ENCODE data around the gene GPRASP1.
"Not testable (repeated sequence)": the region's sequence is repeated elsewhere in the genome, so short reads cannot be mapped to it uniquely, and the experiment has no call there.

Gene GPRASP1, protein sequence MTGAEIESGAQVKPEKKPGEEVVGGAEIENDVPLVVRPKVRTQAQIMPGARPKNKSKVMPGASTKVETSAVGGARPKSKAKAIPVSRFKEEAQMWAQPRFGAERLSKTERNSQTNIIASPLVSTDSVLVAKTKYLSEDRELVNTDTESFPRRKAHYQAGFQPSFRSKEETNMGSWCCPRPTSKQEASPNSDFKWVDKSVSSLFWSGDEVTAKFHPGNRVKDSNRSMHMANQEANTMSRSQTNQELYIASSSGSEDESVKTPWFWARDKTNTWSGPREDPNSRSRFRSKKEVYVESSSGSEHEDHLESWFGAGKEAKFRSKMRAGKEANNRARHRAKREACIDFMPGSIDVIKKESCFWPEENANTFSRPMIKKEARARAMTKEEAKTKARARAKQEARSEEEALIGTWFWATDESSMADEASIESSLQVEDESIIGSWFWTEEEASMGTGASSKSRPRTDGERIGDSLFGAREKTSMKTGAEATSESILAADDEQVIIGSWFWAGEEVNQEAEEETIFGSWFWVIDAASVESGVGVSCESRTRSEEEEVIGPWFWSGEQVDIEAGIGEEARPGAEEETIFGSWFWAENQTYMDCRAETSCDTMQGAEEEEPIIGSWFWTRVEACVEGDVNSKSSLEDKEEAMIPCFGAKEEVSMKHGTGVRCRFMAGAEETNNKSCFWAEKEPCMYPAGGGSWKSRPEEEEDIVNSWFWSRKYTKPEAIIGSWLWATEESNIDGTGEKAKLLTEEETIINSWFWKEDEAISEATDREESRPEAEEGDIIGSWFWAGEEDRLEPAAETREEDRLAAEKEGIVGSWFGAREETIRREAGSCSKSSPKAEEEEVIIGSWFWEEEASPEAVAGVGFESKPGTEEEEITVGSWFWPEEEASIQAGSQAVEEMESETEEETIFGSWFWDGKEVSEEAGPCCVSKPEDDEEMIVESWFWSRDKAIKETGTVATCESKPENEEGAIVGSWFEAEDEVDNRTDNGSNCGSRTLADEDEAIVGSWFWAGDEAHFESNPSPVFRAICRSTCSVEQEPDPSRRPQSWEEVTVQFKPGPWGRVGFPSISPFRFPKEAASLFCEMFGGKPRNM (N-terminal part only)

DNA sequence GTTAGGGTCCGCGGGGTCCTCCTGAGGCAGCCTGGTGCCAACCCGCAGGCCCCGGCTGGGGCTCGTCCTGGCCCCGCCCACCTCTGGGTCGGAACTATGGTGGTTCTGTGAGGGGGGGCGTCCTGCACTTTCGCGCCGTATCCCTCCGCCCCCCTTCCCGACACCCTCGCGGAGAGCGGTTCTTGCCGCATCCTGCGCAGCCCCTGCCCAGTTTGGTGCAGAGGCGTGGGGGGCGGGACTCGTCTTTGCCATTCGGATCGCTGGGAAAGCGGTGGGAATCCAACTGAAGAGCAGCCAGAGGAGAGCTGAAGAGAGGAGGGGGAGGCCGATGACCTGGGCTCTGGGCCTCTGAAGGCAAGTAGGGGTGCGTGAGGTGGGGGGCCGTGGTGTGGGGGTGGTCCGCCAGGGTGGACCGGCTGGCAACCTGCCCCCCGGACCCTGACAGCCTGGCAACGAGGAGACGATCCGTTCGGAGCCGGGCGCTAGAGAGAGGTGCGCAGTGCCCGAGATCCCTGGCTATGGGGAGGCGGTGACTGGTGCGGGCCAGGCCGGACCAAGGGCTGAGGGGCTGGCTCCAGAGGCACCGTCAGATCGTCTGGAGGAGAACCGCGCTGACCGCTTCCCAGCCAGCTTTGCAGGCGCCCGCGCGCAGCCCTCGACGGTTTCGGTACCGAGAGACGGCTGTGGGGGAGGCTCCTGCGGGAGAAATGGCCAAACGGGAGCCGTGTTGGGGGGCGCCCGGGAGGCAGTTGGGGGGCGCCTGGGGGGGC lies at the start of gene GPRASP1:
Gene GPRASP1, plus strand, starts transcription at position 242 of the 770 bp plus-strand sequence. CDS start 2,431 bp downstream, outside the sequence.
- DNase-seq = peak; percentile 11

DNA sequence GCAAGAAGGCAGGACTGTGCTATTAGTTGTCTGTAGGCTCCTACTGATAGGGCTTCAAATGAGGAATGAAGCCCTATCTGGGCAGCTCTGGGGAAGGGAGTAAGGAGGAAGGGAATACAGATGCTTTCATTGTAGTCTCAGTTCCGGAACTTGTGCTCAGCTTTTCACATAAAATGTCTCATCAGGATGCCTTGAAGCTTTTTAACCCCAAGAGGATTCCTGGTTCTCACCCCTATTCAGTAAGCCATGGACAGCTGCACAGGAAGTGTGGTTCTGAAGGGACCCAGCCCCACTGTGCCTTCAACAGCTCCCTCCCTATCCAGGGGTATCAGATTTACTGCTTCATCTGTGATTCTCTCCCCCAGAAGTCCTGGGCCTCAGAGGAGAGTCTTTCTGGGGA lies 47.0 kb upstream of the GPRASP1 start:
- DNase-seq = no peak

DNA sequence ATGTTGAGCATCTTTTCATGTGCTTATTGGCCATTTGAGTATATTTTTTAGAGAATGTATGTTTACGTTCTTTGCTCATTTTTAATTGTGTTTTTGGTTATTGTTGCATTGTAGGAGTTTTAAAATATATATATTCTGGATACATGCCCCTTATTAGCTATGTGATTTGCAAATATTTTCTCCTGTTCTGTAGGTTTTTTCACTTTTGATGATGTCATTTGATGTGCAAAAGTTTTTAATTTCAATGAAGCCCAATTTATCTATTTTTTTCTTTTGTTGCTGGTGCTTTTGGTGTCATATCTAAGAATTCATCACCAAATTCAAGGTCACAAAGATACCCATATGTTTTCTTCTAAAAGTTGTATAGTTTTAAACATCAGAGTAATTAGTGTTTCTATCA lies 45.2 kb upstream of the GPRASP1 start:
- no peak for DNase-seq

DNA sequence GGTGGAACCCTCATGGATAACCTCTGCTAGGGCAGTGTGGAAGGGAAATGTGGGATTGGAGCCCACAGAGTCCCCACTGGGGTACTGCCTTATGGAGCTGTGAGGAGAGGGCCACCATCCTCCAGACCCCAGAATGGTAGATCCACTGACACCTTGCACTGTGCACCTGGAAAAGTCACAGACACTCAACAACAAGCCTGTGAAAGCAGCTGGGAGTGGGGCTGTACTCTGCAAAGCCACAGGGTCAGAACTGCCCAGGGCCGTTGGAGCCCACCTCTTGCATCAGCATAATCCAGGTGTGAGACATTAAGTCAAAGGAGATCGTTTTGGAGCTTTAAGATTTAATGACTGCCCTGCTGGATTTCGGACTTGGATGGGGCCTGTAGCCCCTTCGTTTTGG lies 40.4 kb upstream of the GPRASP1 start:
- no peak for DNase-seq

DNA sequence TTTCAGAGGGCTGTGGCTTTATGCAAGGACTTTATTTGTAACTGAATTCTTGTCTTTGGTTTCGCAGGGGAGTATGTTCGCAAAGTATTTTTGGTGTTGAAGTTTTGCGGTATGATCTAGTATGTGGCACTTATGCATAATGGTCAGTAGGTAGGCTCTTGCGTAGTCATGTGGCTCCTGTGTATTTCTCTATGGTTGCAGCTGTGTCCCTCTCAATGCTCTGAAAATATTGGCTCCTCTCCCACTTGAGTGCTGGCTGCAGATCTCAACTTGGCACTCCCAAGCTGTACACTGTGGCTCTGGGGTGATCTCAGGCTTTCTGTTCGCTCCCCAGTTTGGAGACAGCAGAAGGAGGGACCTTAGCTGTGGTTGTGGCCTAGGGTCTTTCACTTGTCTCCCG lies 27.2 kb upstream of the GPRASP1 start:
- DNase-seq = no peak

DNA sequence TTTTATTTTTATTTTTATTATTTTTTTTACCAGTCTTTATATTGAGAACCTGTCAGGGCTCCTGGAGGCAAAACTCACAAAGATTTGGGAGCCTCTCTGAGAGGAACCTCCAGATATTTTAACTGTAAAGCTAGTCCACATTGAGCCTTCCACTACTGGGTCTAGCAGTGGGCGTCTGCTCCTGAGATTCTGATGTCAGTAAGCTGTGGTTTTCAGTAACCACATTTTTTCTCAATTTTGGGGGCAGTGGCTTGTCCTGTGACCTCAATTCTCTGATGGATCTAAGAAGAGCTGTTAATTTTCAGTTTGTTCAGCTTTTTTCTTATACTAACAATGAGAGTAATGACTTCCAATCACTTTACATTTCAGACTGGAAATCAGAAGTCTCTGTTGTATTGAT lies 23.6 kb upstream of the GPRASP1 start:
- no peak for DNase-seq

- DNase-seq = no peak
These were observed 13.7 kb upstream of the GPRASP1 start for GRCh38 chrX:102637561-102637960.

- no peak for DNase-seq
These were observed 411 bp upstream of the GPRASP1 start for GRCh38 chrX:102650903-102651241.

DNA sequence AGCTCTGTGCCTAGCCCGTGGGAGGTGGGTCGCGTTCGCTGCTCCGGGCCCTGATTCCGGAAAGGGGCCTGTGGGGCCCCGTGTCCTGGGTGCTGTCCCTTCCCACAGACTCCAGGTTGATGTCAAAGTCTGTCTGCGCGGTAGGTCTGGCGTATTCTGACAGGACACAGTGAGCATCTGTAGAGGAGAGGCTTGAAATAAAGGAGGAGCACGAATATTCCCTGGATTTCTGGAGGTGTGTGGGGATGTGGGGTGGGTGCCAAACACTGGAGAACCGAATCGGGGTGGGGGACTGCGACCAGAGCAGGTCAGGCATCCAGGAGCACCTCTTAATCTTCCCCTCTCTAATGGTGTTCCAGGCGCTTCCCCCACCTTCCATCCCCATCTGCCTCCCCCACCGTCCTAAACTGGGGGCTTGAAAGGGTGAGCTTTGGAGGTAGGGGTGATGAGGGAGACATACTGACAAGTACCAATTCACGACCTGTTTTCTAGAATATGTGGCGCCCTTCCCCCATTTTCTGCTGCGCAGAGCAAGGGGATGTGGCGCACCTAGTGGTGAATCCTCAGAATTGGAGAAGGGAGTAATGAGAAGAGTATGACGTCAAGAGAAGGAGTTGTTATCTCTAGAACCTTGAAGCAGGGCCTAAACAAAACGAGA lies 877 bp downstream of the GPRASP1 start:
- DNase-seq = peak; percentile 27

DNA sequence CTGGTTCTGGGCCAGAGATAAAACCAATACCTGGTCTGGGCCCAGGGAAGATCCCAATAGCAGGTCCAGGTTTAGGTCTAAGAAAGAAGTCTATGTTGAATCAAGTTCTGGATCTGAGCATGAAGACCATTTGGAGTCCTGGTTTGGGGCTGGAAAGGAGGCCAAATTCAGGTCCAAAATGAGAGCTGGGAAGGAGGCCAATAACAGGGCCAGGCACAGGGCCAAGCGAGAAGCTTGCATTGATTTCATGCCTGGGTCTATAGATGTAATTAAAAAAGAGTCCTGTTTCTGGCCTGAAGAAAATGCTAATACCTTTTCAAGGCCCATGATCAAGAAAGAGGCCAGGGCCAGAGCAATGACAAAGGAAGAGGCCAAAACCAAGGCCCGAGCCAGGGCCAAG lies 3.4 kb downstream of the GPRASP1 start:
- no peak for DNase-seq

- no peak for DNase-seq
These were observed 7.3 kb downstream of the GPRASP1 start for GRCh38 chrX:102658556-102658955.

DNA sequence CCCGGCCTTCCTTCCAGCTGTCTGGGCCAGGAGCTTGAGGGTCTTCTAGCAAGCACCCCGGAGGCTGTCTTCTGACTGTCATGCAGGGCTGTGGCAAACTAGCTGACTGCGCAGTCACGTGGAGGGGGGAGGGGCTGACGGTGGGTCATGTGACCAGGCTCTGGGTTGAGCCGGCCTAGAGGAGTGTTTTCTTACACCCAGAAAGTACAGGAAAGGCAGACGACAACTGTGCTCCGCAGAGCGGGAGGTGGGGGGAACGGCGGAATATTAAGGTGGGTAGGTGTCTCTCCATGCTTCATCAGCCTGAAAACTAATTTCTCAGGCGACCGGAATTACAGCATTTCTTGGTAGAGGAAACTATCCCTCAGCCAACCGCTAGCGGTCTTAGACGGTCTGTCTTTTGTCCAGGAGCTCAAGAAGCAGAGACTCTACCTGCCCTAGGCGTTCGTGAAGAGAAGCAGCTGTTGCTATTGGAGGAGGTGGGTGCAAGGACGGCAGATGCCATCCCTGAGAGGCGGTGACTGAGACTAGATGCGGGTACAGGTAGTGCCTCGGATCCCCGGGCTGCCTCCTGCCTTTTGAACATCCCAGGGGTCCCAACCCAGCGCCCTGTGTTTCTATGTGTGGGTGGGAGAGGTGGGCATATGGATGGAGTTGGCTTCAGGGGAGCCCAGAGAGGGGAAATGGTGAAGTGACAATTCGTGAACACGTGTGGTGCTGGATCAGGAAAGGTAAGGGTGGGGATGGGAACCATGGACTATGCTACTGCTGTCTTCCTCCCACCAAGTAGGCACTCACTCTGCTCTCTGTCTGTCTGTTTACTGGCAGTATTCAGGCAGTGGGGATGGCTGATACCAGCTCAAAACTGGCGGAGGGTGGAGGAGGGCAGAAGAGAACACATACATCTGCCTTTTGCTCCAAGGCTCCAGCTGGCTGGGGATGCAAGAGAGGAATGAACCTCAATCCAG lies 8.8 kb downstream of the GPRASP1 start:
- DNase-seq = peak; percentile 31

- DNase-seq = not testable (repeated sequence)
These were observed 12.5 kb downstream of the GPRASP1 start for GRCh38 chrX:102663820-102664219.

GRCh38 chrX:102667034-102667433 lies 15.8 kb downstream of the GPRASP1 start:
- DNase-seq = not testable (repeated sequence)

DNA sequence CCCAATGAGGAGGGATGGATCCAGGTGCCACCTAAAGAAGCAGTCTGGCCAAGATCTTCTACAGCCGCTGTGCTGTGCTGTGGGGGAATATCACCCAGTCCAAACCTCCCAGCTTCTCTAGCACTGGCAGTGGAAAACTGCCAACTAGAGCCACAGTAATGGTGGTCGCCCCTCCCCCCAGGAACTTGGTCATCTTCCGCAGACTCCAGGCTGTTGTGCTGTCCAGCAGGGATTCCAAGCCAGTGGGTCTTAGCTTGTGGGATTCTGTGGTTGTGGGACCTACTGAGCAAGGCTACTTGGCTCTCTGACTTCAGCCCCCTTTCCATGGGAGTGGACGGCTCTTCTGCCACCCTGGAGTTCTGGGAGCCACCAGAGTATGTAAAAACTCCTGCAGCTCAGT lies 18.2 kb downstream of the GPRASP1 start:
- DNase-seq = no peak

DNA sequence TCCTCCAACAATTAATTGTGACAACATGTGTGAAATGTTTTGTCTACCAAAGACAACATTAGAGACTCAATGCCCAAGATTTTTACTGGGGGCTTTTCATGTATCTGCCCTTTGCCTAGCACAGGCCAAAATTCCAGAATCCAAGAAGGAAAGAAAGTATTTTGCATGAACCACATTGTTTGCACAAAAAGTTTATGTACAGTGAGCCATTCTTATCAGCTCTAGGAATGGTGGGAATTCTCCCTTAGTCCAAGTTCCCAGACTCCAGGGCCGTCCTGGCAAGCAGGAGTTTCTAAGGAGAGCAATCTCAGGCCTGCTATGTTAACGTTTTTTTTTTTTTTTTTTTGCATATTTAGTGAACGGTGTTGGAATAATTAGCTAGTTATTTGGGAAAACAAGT lies 21.6 kb downstream of the GPRASP1 start:
- DNase-seq = peak; percentile 20

DNA sequence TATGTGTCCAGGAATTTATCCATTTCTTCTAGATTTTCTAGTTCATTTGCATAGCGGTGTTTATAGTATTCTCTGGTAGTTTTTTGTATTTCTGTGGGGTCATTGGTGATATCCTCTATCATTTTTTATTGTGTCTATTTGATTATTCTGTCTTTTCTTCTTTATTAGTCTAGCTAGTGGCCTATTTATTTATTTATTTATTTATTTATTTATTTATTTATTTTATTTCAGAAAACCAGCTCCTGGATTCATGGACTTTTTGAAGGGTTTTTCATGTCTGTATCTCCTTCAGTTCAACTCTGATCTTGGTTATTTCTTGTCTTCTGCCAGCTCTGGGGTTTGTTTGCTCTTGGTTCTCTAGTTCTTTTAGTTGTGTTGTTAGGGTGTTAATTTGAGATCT lies 26.2 kb downstream of the GPRASP1 start:
- not testable (repeated sequence) for DNase-seq

DNA sequence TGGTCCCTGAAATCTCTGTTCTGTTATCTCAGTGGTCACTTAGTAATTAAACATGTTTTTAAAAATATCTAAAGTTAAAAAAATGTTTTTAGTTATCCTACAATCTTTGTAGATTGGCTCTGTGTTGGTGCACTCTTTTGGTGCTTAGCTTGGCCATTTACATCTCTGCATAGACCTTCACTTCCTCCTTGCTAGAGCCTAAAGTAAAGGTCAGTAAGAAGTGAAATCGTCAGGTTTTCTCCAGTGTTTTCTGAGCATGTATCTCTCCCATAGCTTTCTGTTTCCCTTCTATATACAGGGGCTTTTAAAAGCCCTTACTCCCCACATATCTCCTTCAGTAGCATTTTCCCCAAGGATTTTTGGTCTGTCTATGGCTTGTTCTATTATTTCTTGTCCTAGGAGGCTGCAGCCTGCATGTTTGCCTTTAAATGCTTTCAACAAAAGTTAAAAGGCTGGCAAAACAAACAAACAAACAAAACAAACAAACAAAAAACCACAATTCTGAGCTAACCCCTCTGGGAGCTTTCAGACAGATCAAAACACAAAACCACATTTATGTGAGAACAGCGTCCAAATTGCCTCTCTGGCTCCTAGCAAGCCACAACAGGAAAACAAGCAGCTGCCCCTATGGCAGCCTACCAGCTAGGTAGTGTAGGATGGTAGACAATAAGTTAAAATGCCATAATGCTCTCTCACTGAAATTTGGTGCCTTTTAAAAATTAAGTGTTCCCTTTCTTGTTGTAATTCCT lies 33.7 kb downstream of the GPRASP1 start:
- no peak for DNase-seq

GRCh38 chrX:102694749-102695148 lies 43.5 kb downstream of the GPRASP1 start:
- DNase-seq = no peak

DNA sequence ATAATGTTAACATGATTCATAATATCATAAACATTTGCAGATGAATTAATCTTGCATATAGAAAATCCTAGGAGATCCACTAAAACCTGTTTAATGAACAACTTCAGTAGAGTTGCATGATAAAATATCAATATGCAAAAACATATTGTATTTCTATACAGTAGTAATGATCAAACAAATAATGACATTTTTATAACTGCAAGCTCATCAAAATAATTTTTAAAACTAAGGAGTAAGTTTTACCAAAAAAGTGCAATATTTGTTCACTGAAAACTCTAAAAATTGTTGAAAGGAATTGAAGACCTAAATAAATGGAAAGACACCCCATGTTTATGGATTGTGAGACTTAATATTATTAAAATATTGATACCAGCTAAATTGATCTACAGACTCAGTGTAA lies 45.0 kb downstream of the GPRASP1 start:
- no peak for DNase-seq

All from NCI-H226 (cell line).